GM12864 (cell line): ENCODE results near the gene KCNT1.

Source experiments
- DNase-seq: peaks from one replicate; pipeline ENCODE4 v3.0.0-alpha.2; 2011; ENCODE audit warnings: low read depth
- H3K4me3 ChIP-seq: 2 replicates; pipeline ENCODE4 v1.5.1; 2011; ENCODE audit warnings: mild to moderate bottlenecking, low read depth, low read length, control low read depth
- CTCF ChIP-seq: IDR thresholded peaks from 2 replicates; pipeline ENCODE4 v1.5.1; 2011; ENCODE audit warnings: low read depth, mild to moderate bottlenecking, moderate library complexity, low read length, control low read depth, inconsistent platforms; ENCODE audit errors: missing control alignments

Gene KCNT1

GRCh38 chr9:135758870-135759269, 56.9 kb downstream of the KCNT1 start:
- no peak for TF ChIP-seq CTCF
- no peak for DNase-seq

GRCh38 chr9:135759676-135760300, 57.8 kb downstream of the KCNT1 start:
- no peak for TF ChIP-seq CTCF
- DNase-seq, result no peak
- no peak overlapping the region for H3K4me3 ChIP-seq

More at GRCh38 chr9:135758870-135759269, 56.9 kb downstream of the KCNT1 start:
- no peak overlapping the region for H3K4me3 ChIP-seq

- no peak for DNase-seq
- no peak for TF ChIP-seq CTCF
- no peak overlapping the region for H3K4me3 ChIP-seq
These were observed 58.5 kb downstream of the KCNT1 start for GRCh38 chr9:135760465-135760864.

DNA sequence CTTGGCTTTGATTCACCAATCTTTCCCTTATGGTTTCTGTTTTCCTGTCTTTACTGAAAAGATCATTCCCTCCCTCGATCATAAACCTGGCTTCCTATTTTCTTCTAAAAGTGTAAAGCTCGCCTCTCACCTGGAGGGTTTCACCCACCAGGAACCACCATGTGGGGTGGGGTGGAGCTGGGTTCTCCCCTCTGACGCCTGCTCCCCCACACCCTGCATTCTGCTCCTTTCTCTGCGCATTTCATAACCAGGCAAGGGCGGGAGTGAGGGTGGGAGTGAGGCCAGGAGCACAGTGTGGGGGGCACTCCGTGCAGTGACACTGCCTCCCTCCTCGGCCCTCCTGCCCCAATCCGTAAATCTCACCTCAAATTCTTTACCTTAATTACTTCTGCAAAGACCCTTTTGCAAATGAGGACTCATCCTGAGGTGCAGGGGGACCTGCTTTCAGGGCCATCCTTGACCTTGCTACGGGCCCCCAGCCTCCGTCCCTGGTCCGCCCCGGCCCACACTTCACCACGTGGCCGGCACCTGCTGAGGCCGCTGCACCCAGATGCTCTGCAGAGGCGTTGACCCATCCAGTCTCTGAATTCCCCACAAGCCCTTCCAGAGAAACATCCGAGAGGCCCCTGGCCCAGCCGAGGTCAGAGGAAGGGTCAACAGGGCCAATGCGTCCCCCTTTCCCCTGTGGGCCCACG, 59.3 kb downstream of the KCNT1 start:
- no peak for DNase-seq
- no peak overlapping the region for H3K4me3 ChIP-seq
- TF ChIP-seq CTCF, result no peak

DNA sequence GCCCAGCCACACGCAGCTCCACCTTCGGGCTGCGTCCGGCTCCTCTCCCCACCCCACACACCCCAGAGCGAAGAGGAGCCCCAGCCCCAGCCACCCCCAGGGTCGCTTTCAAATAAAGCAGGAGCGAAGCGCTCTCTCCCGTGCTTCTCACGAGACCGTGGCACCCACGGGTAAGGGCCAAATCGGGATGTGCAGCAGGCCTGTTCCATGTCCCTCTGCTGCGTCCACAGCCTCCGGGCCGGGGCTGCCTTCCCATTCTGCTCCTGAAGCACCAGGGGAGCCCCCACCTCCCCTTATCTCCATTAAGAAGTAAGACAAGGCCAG, 59.8 kb downstream of the KCNT1 start:
- TF ChIP-seq CTCF, result no peak
- no peak overlapping the region for H3K4me3 ChIP-seq
- DNase-seq, result no peak

DNA sequence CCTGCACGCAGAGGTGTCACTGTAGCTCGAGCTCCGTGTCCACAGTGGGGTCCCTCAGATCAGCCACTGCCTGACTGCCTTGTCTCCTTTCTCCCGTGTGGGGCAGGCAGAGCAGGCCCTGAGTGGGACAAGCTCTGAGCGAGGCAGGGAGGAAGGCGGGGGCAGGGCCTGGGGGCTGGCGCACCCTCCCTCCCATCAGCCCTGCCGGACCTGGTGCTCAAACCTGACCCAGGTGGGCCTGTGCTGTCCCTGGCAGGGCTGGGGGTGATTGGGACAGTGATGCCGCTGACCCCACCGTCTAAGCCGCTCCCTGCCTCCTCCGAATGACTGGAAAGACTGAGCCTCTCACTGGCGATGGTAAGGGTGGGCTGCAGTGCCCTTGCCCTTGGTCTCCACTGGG, 60.9 kb downstream of the KCNT1 start:
- H3K4me3 ChIP-seq, result no peak overlapping the region
- DNase-seq, result no peak
- no peak for TF ChIP-seq CTCF
